Measurements from ENCODE around the gene MACROD2. TPM values are rescaled to one million over a fixed set of nuclear protein-coding genes. Genes with fewer than 3 reads are reported as not detected.

MACROD2 gene
- total and polyA plus RNA-seq, 4 donors: 0.66 to 10.5 (median 3.3) TPM

- no peak for TF ChIP-seq CTCF (IDR thresholded peaks at IDR 0.05; ENCODE audit: low read depth, low read length, missing input control)
- no peak for TF ChIP-seq SP1 (IDR thresholded peaks at IDR 0.05)
- no peak for TF ChIP-seq RAD21 (IDR thresholded peaks at IDR 0.05)
These were observed 1315.0 kb downstream of the MACROD2 start (continued) for GRCh38 chr20:15310361-15310760.

GRCh38 chr20:15316556-15316955 is 1321.2 kb downstream of the MACROD2 start:
- 85% methylated on average over 1 of the region's 1 CpG for WGBS
- H3K4me3 ChIP-seq (ENCODE audit: low read depth in 1 of 3, low read length in 3 of 3): no peak overlapping the region
- H3K9ac ChIP-seq (ENCODE audit: low read depth in 1 of 2, low read length in 2 of 2): no peak overlapping the region
- H3K4me1 ChIP-seq (ENCODE audit: control insufficient read depth in 4 of 4, insufficient read depth in 4 of 4, low read length in 3 of 4): no peaks in the 10 kb centered on the region
- H3K27ac ChIP-seq (ENCODE audit: low read depth in 1 of 2, low read length in 2 of 2): no peak overlapping the region
- DNase-seq (ENCODE audit: low spot score): no peak
- no peaks in the 10 kb centered on the region for H3K9me3 ChIP-seq (ENCODE audit: control insufficient read depth in 4 of 4, low read length in 3 of 4)
- TF ChIP-seq HNF4A (conservative IDR thresholded peaks at IDR 0.05): no peak
- no peak for TF ChIP-seq YY1 (IDR thresholded peaks at IDR 0.05)
- no peak for TF ChIP-seq RXRA (IDR thresholded peaks at IDR 0.05)
- no peak for TF ChIP-seq TAF1 (conservative IDR thresholded peaks at IDR 0.05)
- no peak for TF ChIP-seq FOXA2 (IDR thresholded peaks at IDR 0.05)
- no peak for TF ChIP-seq GABPA (IDR thresholded peaks at IDR 0.05 in 1 of 2, conservative IDR thresholded peaks at IDR 0.05 in 1 of 2)
- TF ChIP-seq, protein P1, sequence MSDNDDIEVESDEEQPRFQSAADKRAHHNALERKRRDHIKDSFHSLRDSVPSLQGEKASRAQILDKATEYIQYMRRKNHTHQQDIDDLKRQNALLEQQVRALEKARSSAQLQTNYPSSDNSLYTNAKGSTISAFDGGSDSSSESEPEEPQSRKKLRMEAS (IDR thresholded peaks at IDR 0.05): no peak
- TF ChIP-seq EGR1 (IDR thresholded peaks at IDR 0.05; ENCODE audit: low read depth in 2 of 2): no peak
- no peak for TF ChIP-seq ZBTB33 (IDR thresholded peaks at IDR 0.05)
- no peak for TF ChIP-seq RAD21 (IDR thresholded peaks at IDR 0.05)
- TF ChIP-seq HNF4G (IDR thresholded peaks at IDR 0.05): no peak
- TF ChIP-seq NR2F2 (IDR thresholded peaks at IDR 0.05): no peak
- TF ChIP-seq FOXA1 (IDR thresholded peaks at IDR 0.05): no peak
- TF ChIP-seq CTCF (IDR thresholded peaks at IDR 0.05; ENCODE audit: low read depth, low read length, missing input control): no peak
- TF ChIP-seq, protein P2, sequence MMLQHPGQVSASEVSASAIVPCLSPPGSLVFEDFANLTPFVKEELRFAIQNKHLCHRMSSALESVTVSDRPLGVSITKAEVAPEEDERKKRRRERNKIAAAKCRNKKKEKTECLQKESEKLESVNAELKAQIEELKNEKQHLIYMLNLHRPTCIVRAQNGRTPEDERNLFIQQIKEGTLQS (IDR thresholded peaks at IDR 0.05): no peak
- TF ChIP-seq, protein P3, sequence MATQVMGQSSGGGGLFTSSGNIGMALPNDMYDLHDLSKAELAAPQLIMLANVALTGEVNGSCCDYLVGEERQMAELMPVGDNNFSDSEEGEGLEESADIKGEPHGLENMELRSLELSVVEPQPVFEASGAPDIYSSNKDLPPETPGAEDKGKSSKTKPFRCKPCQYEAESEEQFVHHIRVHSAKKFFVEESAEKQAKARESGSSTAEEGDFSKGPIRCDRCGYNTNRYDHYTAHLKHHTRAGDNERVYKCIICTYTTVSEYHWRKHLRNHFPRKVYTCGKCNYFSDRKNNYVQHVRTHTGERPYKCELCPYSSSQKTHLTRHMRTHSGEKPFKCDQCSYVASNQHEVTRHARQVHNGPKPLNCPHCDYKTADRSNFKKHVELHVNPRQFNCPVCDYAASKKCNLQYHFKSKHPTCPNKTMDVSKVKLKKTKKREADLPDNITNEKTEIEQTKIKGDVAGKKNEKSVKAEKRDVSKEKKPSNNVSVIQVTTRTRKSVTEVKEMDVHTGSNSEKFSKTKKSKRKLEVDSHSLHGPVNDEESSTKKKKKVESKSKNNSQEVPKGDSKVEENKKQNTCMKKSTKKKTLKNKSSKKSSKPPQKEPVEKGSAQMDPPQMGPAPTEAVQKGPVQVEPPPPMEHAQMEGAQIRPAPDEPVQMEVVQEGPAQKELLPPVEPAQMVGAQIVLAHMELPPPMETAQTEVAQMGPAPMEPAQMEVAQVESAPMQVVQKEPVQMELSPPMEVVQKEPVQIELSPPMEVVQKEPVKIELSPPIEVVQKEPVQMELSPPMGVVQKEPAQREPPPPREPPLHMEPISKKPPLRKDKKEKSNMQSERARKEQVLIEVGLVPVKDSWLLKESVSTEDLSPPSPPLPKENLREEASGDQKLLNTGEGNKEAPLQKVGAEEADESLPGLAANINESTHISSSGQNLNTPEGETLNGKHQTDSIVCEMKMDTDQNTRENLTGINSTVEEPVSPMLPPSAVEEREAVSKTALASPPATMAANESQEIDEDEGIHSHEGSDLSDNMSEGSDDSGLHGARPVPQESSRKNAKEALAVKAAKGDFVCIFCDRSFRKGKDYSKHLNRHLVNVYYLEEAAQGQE (IDR thresholded peaks at IDR 0.05): no peak
- TF ChIP-seq JUND (IDR thresholded peaks at IDR 0.05): no peak
- no peak for TF ChIP-seq SP1 (IDR thresholded peaks at IDR 0.05)
- no peaks in the 10 kb centered on the region for H3K27me3 ChIP-seq (ENCODE audit: control insufficient read depth in 4 of 4, insufficient read depth in 4 of 4, low read length in 3 of 4)
- H3K36me3 ChIP-seq (ENCODE audit: control insufficient read depth in 4 of 4, insufficient read depth in 3 of 4, low read depth in 1 of 4, low read length in 3 of 4): no peaks in the 10 kb centered on the region

Data from liver (tissue), 9 donors.